Gastrocnemius medialis (tissue), 4 donors: ENCODE measurements around the gene KDM4C.
A peak's percentile ranks its signal among the peaks of the same experiment; 100 is the strongest.

Experiments used
- CTCF ChIP-seq, 5 experiments: fragments of 450-650 bp in 3 of 5; fragments of 200-600 bp in 2 of 5; sonication (generic) in 2 of 5; IDR thresholded peaks in 4 of 5; conservative IDR thresholded peaks in 1 of 5; 1 replicate in 4 of 5; 2 replicates in 1 of 5; pipeline ENCODE4 v1.5.1; 2016 to 2019; ENCODE audit warnings: antibody characterized with exemption in 5 of 5, mild to moderate bottlenecking in 3 of 5, moderate library complexity in 3 of 5
- POLR2A ChIP-seq, 2 donors: fragments of 450-650 bp; IDR thresholded peaks; one replicate each; pipeline ENCODE4 v1.6.1; 2017; ENCODE audit warnings: antibody characterized with exemption in 2 of 2, mild to moderate bottlenecking in 2 of 2, moderate library complexity in 2 of 2

- TF ChIP-seq CTCF (IDR thresholded peaks at IDR 0.05 in 4 of 5, conservative IDR thresholded peaks at IDR 0.05 in 1 of 5) = peak in 4 of 5 experiments; percentile 39 to 59 (median 41)
- TF ChIP-seq POLR2A (IDR thresholded peaks at IDR 0.05) = no peak
These were observed 336.3 kb downstream of the KDM4C start for GRCh38 chr9:7094052-7094451.
